A549 (cell line): Measurements from ENCODE around the gene BMPER.

ENCODE experiments used
- CTCF ChIP-seq: fragments of >200 bp; sonication (Bioruptor Twin); formaldehyde crosslinking; IDR thresholded peaks from 3 replicates; pipeline ENCODE4 v1.5.1; 2016
- RAD21 ChIP-seq, 2 experiments: fragments of >200 bp in 1 of 2; sonication (Bioruptor Twin) in 1 of 2; formaldehyde crosslinking in 1 of 2; IDR thresholded peaks in 1 of 2; conservative IDR thresholded peaks in 1 of 2; 2 replicates in 1 of 2; 3 replicates in 1 of 2; pipeline ENCODE4 v1.6.1; 2012 to 2018; ENCODE audit warnings: inconsistent platforms in 1 of 2
- TP53 ChIP-seq: fragments of 250-450 bp; sonication (Bioruptor Pico); IDR thresholded peaks from 2 replicates; pipeline ENCODE4 v1.5.0; 2021; ENCODE audit warnings: mild to moderate bottlenecking, moderate library complexity
- ZC3H11A ChIP-seq: fragments of 450-650 bp; IDR thresholded peaks from 2 replicates; pipeline ENCODE4 v1.6.1; 2014; ENCODE audit warnings: antibody characterized with exemption, mild to moderate bottlenecking
- TF ChIP-seq, protein P1 (sequence below): fragments of 250-450 bp; sonication (Bioruptor Pico); IDR thresholded peaks from 2 replicates; pipeline ENCODE4 v1.5.0; 2021; ENCODE audit warnings: mild to moderate bottlenecking, moderate library complexity, borderline replicate concordance

DNA sequence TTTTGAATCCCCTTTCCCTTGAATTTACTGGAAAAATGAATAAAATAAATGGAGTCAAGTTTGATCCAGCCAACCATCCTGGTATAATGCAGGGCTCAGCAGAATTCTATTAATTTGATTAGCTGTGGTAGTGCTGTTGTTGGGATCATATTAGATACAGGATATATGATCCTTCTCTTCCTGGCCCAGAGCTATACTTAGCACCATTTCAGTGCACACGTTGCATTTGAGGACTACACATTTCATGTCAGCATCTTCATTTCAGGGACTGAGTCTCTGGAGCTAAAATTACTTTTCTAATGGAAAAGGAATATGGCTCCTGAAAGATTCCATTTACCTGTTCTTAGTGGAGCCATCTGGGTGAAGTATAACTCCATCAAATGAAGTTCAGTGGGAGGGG, 240.3 kb downstream of the BMPER start:
- TF ChIP-seq CTCF (no peak), RAD21 (conservative IDR thresholded peaks at IDR 0.05 in 1 of 2, IDR thresholded peaks at IDR 0.05 in 1 of 2) (no peak), ZC3H11A (no peak), TP53 (CRISPR knock-in tag) (no peak)
- TF ChIP-seq, protein P1, sequence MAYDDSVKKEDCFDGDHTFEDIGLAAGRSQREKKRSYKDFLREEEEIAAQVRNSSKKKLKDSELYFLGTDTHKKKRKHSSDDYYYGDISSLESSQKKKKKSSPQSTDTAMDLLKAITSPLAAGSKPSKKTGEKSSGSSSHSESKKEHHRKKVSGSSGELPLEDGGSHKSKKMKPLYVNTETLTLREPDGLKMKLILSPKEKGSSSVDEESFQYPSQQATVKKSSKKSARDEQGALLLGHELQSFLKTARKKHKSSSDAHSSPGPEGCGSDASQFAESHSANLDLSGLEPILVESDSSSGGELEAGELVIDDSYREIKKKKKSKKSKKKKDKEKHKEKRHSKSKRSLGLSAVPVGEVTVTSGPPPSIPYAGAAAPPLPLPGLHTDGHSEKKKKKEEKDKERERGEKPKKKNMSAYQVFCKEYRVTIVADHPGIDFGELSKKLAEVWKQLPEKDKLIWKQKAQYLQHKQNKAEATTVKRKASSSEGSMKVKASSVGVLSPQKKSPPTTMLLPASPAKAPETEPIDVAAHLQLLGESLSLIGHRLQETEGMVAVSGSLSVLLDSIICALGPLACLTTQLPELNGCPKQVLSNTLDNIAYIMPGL: no peak
